Activated naive CD8-positive, alpha-beta T cell (primary cell): Measurements from ENCODE around the gene DPM1.
"Not testable (repeated sequence)": the region's sequence is repeated elsewhere in the genome, so short reads cannot be mapped to it uniquely, and the experiment has no call there.

Source experiments
- H3K27ac Mint-ChIP-seq: one replicate; pipeline ENCODE4 v1.8.0; 2021; ENCODE audit warnings: mixed read lengths
- H3K27me3 Mint-ChIP-seq: one replicate; pipeline ENCODE4 v1.8.0; 2021; ENCODE audit warnings: mixed read lengths
- H3K36me3 Mint-ChIP-seq: one replicate; pipeline ENCODE4 v1.8.0; 2021; ENCODE audit warnings: mixed read lengths
- H3K4me1 Mint-ChIP-seq: one replicate; pipeline ENCODE4 v1.8.0; 2021; ENCODE audit warnings: low read depth, mixed read lengths
- H3K4me3 Mint-ChIP-seq: one replicate; pipeline ENCODE4 v1.8.0; 2021; ENCODE audit warnings: mild to moderate bottlenecking, mixed read lengths
- H3K9me3 Mint-ChIP-seq: one replicate; pipeline ENCODE4 v1.8.0; 2021; ENCODE audit warnings: low read depth, mixed read lengths

The DPM1 gene

GRCh38 chr20:50987493-50988210 is 29.3 kb upstream of the DPM1 start:
- Mint-ChIP-seq H3K4me3 (no peak overlapping the region), H3K27me3 (peaks cover 15% of the 10 kb centered on the region), H3K36me3 (no peaks in the 10 kb centered on the region), H3K27ac (no peak overlapping the region), H3K9me3 (no peaks in the 10 kb centered on the region), H3K4me1 (peaks cover 2% of the 10 kb centered on the region)

DNA sequence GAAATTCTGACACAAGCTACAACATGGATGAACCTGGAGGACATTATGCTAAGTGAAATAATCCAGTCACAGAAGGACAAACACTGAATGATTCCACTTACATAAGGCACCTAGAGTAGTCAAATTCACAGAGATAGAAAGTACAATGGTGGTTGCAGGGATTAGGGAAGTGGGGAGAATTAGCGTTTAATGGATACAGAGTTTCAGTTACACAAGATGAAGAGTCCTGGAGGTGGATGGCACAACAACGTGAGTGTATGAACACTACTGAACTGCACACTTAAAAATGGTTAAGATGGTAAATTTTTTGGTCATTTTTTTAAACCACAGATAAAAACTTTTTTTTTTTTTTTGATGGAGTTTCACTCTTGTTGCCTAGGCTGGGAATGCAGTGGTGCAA is 25.0 kb upstream of the DPM1 start:
- Mint-ChIP-seq H3K27ac (no peak overlapping the region), H3K4me3 (no peak overlapping the region), H3K36me3 (no peaks in the 10 kb centered on the region), H3K4me1 (peaks cover 16% of the 10 kb centered on the region), H3K9me3 (no peaks in the 10 kb centered on the region), H3K27me3 (peaks cover 27% of the 10 kb centered on the region)

DNA sequence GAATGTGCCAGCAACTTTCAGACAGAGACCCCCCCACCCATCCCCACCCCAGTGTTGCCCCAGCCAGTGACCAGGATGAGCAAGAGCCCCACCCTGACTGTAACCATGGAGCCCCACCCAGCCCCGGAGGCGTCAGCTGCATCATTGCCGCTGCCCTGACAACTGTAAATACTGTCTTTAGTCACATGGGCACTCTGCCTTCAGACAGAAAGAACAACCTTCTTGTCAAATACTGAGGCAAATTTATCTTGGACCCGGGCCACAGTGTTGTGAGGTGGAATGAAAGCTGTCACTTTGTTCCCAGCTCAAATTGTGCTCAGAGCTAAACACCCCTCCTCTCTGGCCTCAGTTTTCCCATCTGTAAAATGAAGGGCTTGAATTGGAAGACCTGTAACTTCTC is 24.0 kb upstream of the DPM1 start:
- Mint-ChIP-seq H3K4me3 (no peak overlapping the region), H3K36me3 (no peaks in the 10 kb centered on the region), H3K27ac (no peak overlapping the region), H3K9me3 (no peaks in the 10 kb centered on the region), H3K4me1 (peaks cover 14% of the 10 kb centered on the region), H3K27me3 (peaks cover 25% of the 10 kb centered on the region)

- H3K9me3 Mint-ChIP-seq = no peaks in the 10 kb centered on the region
- peaks cover 23% of the 10 kb centered on the region for H3K27me3 Mint-ChIP-seq
- H3K27ac Mint-ChIP-seq = no peak overlapping the region
Measured at GRCh38 chr20:50981714-50982048, 23.3 kb upstream of the DPM1 start.

DNA sequence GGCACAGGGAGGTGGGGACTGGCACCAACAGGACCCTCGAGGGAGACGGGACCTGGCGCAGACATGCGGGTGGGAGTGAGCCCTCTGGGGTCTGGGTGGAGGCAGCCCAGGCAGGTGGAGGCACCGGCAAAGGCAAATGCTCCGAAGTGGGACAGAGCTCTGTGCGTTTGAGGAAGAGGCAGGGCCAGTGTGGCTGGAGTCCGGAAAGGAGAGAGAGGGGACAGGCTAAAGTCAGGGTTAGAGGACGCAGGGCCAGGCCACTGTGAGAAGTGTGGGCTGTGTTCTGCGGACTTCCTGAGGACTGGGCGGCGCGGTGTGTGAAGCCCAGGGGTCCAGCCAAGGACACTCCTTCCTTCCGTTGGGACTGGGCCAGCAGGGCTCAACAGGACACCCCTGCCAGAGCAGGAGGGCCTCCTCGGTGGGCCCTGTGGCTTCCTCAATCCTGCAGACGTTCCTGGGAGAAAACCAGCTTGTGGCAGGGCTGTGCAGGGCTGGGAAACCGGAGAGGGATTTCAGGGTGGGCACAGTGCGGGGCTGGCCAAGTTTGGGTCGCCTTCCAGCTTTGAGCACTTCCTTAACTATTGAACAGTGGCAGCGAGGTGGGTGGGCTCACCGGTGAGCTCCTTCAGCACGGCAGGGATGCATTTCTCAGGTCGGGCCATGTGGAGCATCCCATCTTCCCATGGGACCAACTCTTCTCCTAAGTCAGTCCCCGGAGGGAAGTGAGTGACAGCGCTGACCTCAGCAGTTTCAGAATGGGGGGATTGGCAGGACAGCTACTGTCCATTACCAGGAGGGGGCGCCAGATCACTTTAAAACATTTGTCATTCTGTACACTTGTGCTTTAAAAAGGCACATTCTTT is 22.8 kb upstream of the DPM1 start:
- peaks cover 14% of the 10 kb centered on the region for H3K4me1 Mint-ChIP-seq
- peaks cover 19% of the 10 kb centered on the region for H3K27me3 Mint-ChIP-seq
- peak overlapping the region; percentile 53 for H3K4me3 Mint-ChIP-seq
- no peak overlapping the region for H3K27ac Mint-ChIP-seq
- no peaks in the 10 kb centered on the region for H3K9me3 Mint-ChIP-seq
- H3K36me3 Mint-ChIP-seq = no peaks in the 10 kb centered on the region

More at GRCh38 chr20:50981714-50982048, 23.3 kb upstream of the DPM1 start:
- peaks cover 14% of the 10 kb centered on the region for H3K4me1 Mint-ChIP-seq
- no peak overlapping the region for H3K4me3 Mint-ChIP-seq
- H3K36me3 Mint-ChIP-seq = no peaks in the 10 kb centered on the region

DNA sequence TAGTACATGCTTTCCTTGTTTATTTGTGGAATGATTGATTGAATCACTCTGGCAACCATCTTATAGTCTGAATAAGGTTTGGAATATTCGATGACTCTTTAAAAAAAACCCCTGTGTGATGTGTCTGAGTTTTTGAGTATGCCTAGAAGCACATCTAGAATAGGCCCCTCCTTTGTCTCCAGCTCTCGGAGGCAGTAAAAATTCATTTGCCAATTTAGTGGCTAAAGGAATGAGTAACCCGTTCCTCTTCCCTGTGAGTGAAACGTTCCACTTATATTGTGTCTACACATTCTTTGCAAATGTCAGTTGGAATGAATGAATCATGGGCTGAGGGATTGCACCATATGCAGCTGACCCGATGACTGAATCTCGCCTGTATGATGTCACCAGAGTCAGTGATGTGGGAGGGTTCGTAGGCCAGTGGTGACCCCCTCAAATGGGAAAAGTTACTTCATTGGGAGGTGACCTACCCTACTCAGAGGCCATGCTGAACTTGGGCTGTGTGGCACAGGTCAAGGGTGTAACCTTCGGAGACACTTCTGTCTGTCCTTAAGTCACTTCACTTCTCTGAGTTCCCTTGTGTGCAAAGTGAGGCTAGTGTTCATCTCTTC is 21.8 kb upstream of the DPM1 start:
- Mint-ChIP-seq H3K27me3 (peaks cover 18% of the 10 kb centered on the region), H3K4me1 (peaks cover 14% of the 10 kb centered on the region), H3K36me3 (no peaks in the 10 kb centered on the region), H3K27ac (peak overlapping the region; percentile 91), H3K9me3 (no peaks in the 10 kb centered on the region), H3K4me3 (peak overlapping the region; percentile 58)

DNA sequence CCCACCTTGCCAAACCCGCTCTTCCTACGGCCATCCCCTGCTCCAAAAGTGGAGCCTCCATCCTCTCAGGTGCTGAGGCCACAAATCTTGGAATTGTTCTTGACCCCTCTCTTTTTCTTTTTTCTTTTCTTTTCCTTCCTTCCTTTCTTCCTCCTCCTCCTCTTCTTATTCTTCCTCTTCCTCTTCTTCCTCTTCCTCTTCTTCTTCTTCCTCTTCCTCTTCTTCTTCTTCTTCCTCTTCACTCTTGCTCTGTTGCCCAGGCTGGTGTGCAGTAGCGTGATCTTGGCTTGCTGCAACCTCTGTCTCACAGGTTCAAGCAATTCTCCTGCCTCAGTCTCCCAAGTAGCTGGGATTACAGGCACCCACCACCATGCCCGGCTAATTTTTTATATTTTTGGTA is 20.2 kb upstream of the DPM1 start:
- H3K27ac Mint-ChIP-seq, H3K4me3 Mint-ChIP-seq, H3K36me3 Mint-ChIP-seq, H3K9me3 Mint-ChIP-seq: not testable (repeated sequence)
- Mint-ChIP-seq H3K4me1 (peaks cover 14% of the 10 kb centered on the region), H3K27me3 (peaks cover 18% of the 10 kb centered on the region)

- peaks cover 14% of the 10 kb centered on the region for H3K27me3 Mint-ChIP-seq
Measured at GRCh38 chr20:50977066-50978021, 19.0 kb upstream of the DPM1 start.

GRCh38 chr20:50975701-50976330 is 17.5 kb upstream of the DPM1 start:
- Mint-ChIP-seq H3K4me3 (no peak overlapping the region), H3K27ac (no peak overlapping the region), H3K27me3 (peaks cover 14% of the 10 kb centered on the region), H3K9me3 (no peaks in the 10 kb centered on the region), H3K36me3 (no peaks in the 10 kb centered on the region), H3K4me1 (peaks cover 8% of the 10 kb centered on the region)

More at GRCh38 chr20:50977066-50978021, 19.0 kb upstream of the DPM1 start:
- Mint-ChIP-seq H3K4me1 (peaks cover 14% of the 10 kb centered on the region), H3K36me3 (no peaks in the 10 kb centered on the region), H3K27ac (no peak overlapping the region), H3K4me3 (no peak overlapping the region), H3K9me3 (no peaks in the 10 kb centered on the region)

GRCh38 chr20:50969912-50970311 is 11.6 kb upstream of the DPM1 start:
- Mint-ChIP-seq H3K4me3 (no peak overlapping the region), H3K9me3 (no peaks in the 10 kb centered on the region), H3K27me3 (peaks cover 2% of the 10 kb centered on the region), H3K4me1 (no peaks in the 10 kb centered on the region), H3K36me3 (no peaks in the 10 kb centered on the region), H3K27ac (no peak overlapping the region)

DNA sequence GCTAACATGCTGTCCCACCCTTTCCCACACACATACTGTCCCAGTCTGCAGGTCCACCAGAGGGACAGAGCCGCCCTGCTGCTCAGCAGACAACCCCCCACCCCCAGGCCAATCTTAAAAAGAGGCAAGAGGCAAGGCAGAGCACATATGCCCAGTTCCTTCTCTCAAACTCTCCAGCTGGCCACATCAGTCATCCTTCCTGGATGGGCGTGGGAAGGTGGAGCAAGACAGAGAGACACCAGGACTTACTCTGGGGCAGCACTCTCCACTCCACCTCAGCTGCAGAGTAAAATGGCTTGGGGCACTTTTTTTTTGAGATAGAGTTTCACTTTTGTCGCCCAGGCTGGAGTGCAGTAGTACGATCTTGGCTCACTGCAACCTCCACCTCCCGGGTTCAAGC is 11.1 kb upstream of the DPM1 start:
- Mint-ChIP-seq H3K4me1 (no peaks in the 10 kb centered on the region), H3K36me3 (no peaks in the 10 kb centered on the region), H3K4me3 (no peak overlapping the region), H3K9me3 (no peaks in the 10 kb centered on the region), H3K27ac (no peak overlapping the region), H3K27me3 (peaks cover 2% of the 10 kb centered on the region)

GRCh38 chr20:50968289-50968688 is 10.0 kb upstream of the DPM1 start:
- no peaks in the 10 kb centered on the region for H3K36me3 Mint-ChIP-seq
- H3K4me3 Mint-ChIP-seq = no peak overlapping the region
- no peaks in the 10 kb centered on the region for H3K9me3 Mint-ChIP-seq
- H3K27ac Mint-ChIP-seq = no peak overlapping the region
- H3K27me3 Mint-ChIP-seq = peaks cover 2% of the 10 kb centered on the region
- H3K4me1 Mint-ChIP-seq = peaks cover 2% of the 10 kb centered on the region

GRCh38 chr20:50967586-50967985 is 9.3 kb upstream of the DPM1 start:
- Mint-ChIP-seq H3K4me1 (peaks cover 4% of the 10 kb centered on the region), H3K27me3 (no peaks in the 10 kb centered on the region), H3K27ac (no peak overlapping the region), H3K4me3 (no peak overlapping the region), H3K36me3 (no peaks in the 10 kb centered on the region), H3K9me3 (no peaks in the 10 kb centered on the region)

GRCh38 chr20:50959543-50960126 is 1.3 kb upstream of the DPM1 start:
- H3K36me3 Mint-ChIP-seq = peaks cover 12% of the 10 kb centered on the region
- H3K4me1 Mint-ChIP-seq = peaks cover 69% of the 10 kb centered on the region
- H3K9me3 Mint-ChIP-seq = no peaks in the 10 kb centered on the region
- peak overlapping the region; percentile 100 for H3K27ac Mint-ChIP-seq
- H3K27me3 Mint-ChIP-seq = no peaks in the 10 kb centered on the region
- peak overlapping the region; percentile 99 for H3K4me3 Mint-ChIP-seq
